ENCODE results near the gene PIGU. TPM values are rescaled to one million over a fixed set of nuclear protein-coding genes. Genes with fewer than 3 reads are reported as not detected.

Gene PIGU
- polyA plus RNA-seq, 1 of the 3 experiments (the other 2 are of a cell fraction) = 40.3 TPM

- no peak for TF ChIP-seq REST (IDR thresholded peaks at IDR 0.05; ENCODE audit: low read depth, low read length)
- no peak for TF ChIP-seq TCF12 (IDR thresholded peaks at IDR 0.05)
- TF ChIP-seq RAD21 (IDR thresholded peaks at IDR 0.05; ENCODE audit: low read length) = no peak
- no peak for TF ChIP-seq RCOR1 (IDR thresholded peaks at IDR 0.05; ENCODE audit: low read length)
Observed at GRCh38 chr20:34683667-34684066, 6.8 kb upstream of the PIGU start (continued).

- no peak for TF ChIP-seq USF2 (IDR thresholded peaks at IDR 0.05; ENCODE audit: borderline replicate concordance, low read depth, low read length)
- no peak for TF ChIP-seq ZBTB33 (IDR thresholded peaks at IDR 0.05; ENCODE audit: borderline replicate concordance, low read depth)
- TF ChIP-seq FOSL2 (IDR thresholded peaks at IDR 0.05; ENCODE audit: borderline replicate concordance, low read depth) = no peak
- TF ChIP-seq CHD2 (IDR thresholded peaks at IDR 0.05; ENCODE audit: low read length, partially characterized antibody) = no peak
- no peak for TF ChIP-seq FOXJ3 (CRISPR knock-in tag; IDR thresholded peaks at IDR 0.05)
- TF ChIP-seq MEF2A (IDR thresholded peaks at IDR 0.05; ENCODE audit: borderline replicate concordance, low read depth) = no peak
- no peak for TF ChIP-seq EZH2phosphoT487 (IDR thresholded peaks at IDR 0.05; ENCODE audit: borderline replicate concordance, low read depth)
- TF ChIP-seq SIN3A (IDR thresholded peaks at IDR 0.05; ENCODE audit: borderline replicate concordance, low read depth, low read length) = no peak
- TF ChIP-seq FOXM1 (IDR thresholded peaks at IDR 0.05; ENCODE audit: low read depth) = no peak
- no peak for TF ChIP-seq ELF1 (IDR thresholded peaks at IDR 0.05)
- TF ChIP-seq MXI1 (IDR thresholded peaks at IDR 0.05; ENCODE audit: low read depth, low read length) = no peak
- no peak for TF ChIP-seq PBX3 (IDR thresholded peaks at IDR 0.05)
- no peak for TF ChIP-seq IRF3 (IDR thresholded peaks at IDR 0.05; ENCODE audit: low read depth, low read length)
- no peak for TF ChIP-seq JUND (IDR thresholded peaks at IDR 0.05)
- CTCF ChIA-PET = interaction anchor here (0.7 to 1.1 kb wide), 3 partner anchors 23 to 368 kb away, joined by 3 to 4 read pairs (median 4); partner anchors contain the start of gene TP53INP2
Observed at GRCh38 chr20:34680586-34681175, 3.8 kb upstream of the PIGU start.

More at GRCh38 chr20:34680586-34681175, 3.8 kb upstream of the PIGU start:
- H3K9me3 ChIP-seq = no peaks in the 10 kb centered on the region
- H3K9ac ChIP-seq = no peak overlapping the region
- POLR2A ChIA-PET = no interaction called here
- H3K4me2 ChIP-seq = no peak overlapping the region
- no peak overlapping the region for H3K27ac ChIP-seq (ENCODE audit: low read depth in 2 of 2, low read length in 1 of 2)
- no peak overlapping the region for H2AFZ ChIP-seq (ENCODE audit: low read depth)
- H3F3A ChIP-seq (replicated peaks; ENCODE audit: insufficient read depth) = peaks cover 11% of the 10 kb centered on the region
- DNase-seq = no peak
- H3K4me3 ChIP-seq (ENCODE audit: low read depth in 2 of 2, low read length in 1 of 2) = no peak overlapping the region
- no peaks in the 10 kb centered on the region for H3K27me3 ChIP-seq (ENCODE audit: insufficient read depth)
- peaks cover 4% of the 10 kb centered on the region; the same call in 1 of the 2 replicates for H3K79me2 ChIP-seq (ENCODE audit: insufficient read depth)
- H4K20me1 ChIP-seq (ENCODE audit: insufficient read depth) = no peaks in the 10 kb centered on the region
- no peaks in the 10 kb centered on the region for H3K36me3 ChIP-seq (replicated peaks in 1 of 2; ENCODE audit: control insufficient read depth in 1 of 2, insufficient read depth in 2 of 2, low read length in 1 of 2)
- peaks cover 0 to 3% of the 10 kb centered on the region in 2 experiments; a peak in 2 of 4 replicates for H3K4me1 ChIP-seq (ENCODE audit: control insufficient read depth in 1 of 2, insufficient read depth in 2 of 2, low read depth in 1 of 2, low read length in 1 of 2)
- no peaks in the 10 kb centered on the region for H3K9me2 ChIP-seq
